ENCODE data around the gene USP6NL.

DNA sequence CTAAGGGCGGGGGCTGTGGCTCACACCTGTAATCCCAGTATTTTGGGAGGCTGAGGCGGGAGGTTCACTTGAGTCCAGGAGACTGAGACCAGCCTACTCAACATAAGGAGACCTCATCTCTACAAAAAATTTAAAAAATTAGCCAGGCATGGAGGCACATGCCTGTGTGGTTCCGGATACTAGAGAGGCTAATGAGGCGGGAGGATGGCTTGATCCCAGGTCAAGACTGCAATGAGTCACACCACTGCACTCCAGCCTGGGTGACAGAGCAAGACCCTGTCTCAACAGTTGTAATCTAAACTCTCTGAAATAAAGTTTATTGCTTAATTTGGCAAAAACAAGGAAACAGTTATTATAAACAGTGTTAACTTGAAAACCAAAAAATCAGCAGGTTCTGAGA lies 123.3 kb downstream of the USP6NL start:
- TF ChIP-seq, protein P1, sequence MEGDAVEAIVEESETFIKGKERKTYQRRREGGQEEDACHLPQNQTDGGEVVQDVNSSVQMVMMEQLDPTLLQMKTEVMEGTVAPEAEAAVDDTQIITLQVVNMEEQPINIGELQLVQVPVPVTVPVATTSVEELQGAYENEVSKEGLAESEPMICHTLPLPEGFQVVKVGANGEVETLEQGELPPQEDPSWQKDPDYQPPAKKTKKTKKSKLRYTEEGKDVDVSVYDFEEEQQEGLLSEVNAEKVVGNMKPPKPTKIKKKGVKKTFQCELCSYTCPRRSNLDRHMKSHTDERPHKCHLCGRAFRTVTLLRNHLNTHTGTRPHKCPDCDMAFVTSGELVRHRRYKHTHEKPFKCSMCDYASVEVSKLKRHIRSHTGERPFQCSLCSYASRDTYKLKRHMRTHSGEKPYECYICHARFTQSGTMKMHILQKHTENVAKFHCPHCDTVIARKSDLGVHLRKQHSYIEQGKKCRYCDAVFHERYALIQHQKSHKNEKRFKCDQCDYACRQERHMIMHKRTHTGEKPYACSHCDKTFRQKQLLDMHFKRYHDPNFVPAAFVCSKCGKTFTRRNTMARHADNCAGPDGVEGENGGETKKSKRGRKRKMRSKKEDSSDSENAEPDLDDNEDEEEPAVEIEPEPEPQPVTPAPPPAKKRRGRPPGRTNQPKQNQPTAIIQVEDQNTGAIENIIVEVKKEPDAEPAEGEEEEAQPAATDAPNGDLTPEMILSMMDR (IDR thresholded peaks at IDR 0.05), result no peak
- no peak for TF ChIP-seq POLR2A (IDR thresholded peaks at IDR 0.05)

Measured in sigmoid colon (tissue), 3 donors.